Peyer's patch (tissue), 4 donors: Measurements from ENCODE around the gene MPPED2. TPM values are rescaled to one million over a fixed set of nuclear protein-coding genes. Genes with fewer than 3 reads are reported as not detected.

Experiments used
- DNase-seq, 3 donors: peaks; one replicate each; pipeline ENCODE4 v3.0.0-alpha.2; 2017 to 2019
- H3K27ac ChIP-seq, 4 donors: fragments of 200-600 bp; sonication (generic); one replicate each; pipeline ENCODE4 v1.5.1; 2016 to 2019
- H3K27me3 ChIP-seq, 2 donors: fragments of 200-600 bp; sonication (generic); one replicate each; pipeline ENCODE4 v1.5.1; 2019
- H3K36me3 ChIP-seq, 3 donors: fragments of 200-600 bp; sonication (generic); one replicate each; pipeline ENCODE4 v1.5.1; 2016 to 2019
- H3K4me1 ChIP-seq, 4 donors: fragments of 200-600 bp; sonication (generic); one replicate each; pipeline ENCODE4 v1.5.1; 2016 to 2019
- H3K4me3 ChIP-seq, 4 donors: fragments of 200-600 bp; sonication (generic); 1 replicate in 3 of 4; 2 replicates in 1 of 4; pipeline ENCODE4 v1.5.1; 2016 to 2019; ENCODE audit warnings: mild to moderate bottlenecking in 1 of 4
- H3K9me3 ChIP-seq, 4 donors: fragments of 200-600 bp; sonication (generic); one replicate each; pipeline ENCODE4 v1.5.1; 2016 to 2019; ENCODE audit warnings: mild to moderate bottlenecking in 1 of 4
- CTCF ChIP-seq, 6 experiments: fragments of 450-650 bp in 4 of 6; fragments of 200-600 bp in 2 of 6; sonication (generic) in 1 of 6; IDR thresholded peaks; one replicate each; pipeline ENCODE4 v1.5.1; 2017 to 2019; ENCODE audit warnings: antibody characterized with exemption in 6 of 6, mild to moderate bottlenecking in 3 of 6, moderate library complexity in 1 of 6
- POLR2A ChIP-seq, 2 donors: fragments of 450-650 bp; IDR thresholded peaks; one replicate each; pipeline ENCODE4 v1.5.1; 2017; ENCODE audit warnings: antibody characterized with exemption in 2 of 2, mild to moderate bottlenecking in 2 of 2, moderate library complexity in 2 of 2
- total RNA-seq, 4 donors: library from RNA; depleted of rRNA; stranded (reverse); fragments of >200 nt; gene quantifications; one replicate each; pipeline ENCODE4 v1.1.0, GENCODE V29; 2016

The MPPED2 gene
- total RNA-seq, 4 donors from 2014 or later, result 1.5 TPM; not detected in 3

- H3K4me1 ChIP-seq, result no peaks in the 10 kb centered on the region
- no peak for DNase-seq
- no peak overlapping the region for H3K27ac ChIP-seq
- H3K36me3 ChIP-seq, result no peaks in the 10 kb centered on the region
- no peaks in the 10 kb centered on the region for H3K9me3 ChIP-seq
- H3K27me3 ChIP-seq, result no peaks in the 10 kb centered on the region
- TF ChIP-seq CTCF (IDR thresholded peaks at IDR 0.05) (no peak), POLR2A (IDR thresholded peaks at IDR 0.05) (no peak)
- H3K4me3 ChIP-seq, result no peak overlapping the region
These were observed 76.8 kb downstream of the MPPED2 start for GRCh38 chr11:30509364-30509763.

GRCh38 chr11:30508594-30508993 is 77.6 kb downstream of the MPPED2 start:
- DNase-seq, result no peak
- Histone ChIP-seq H3K27ac (no peak overlapping the region), H3K27me3 (no peaks in the 10 kb centered on the region), H3K4me1 (no peaks in the 10 kb centered on the region), H3K36me3 (no peaks in the 10 kb centered on the region), H3K9me3 (no peaks in the 10 kb centered on the region), H3K4me3 (no peak overlapping the region)
- TF ChIP-seq CTCF (IDR thresholded peaks at IDR 0.05) (no peak), POLR2A (IDR thresholded peaks at IDR 0.05) (no peak)

- H3K27me3 ChIP-seq, result no peaks in the 10 kb centered on the region
- DNase-seq, result no peak
- no peak for TF ChIP-seq POLR2A (IDR thresholded peaks at IDR 0.05)
- TF ChIP-seq CTCF (IDR thresholded peaks at IDR 0.05), result no peak
- no peaks in the 10 kb centered on the region for H3K36me3 ChIP-seq
- H3K9me3 ChIP-seq, result no peaks in the 10 kb centered on the region
- no peak overlapping the region for H3K4me3 ChIP-seq
- H3K27ac ChIP-seq, result no peak overlapping the region
- H3K4me1 ChIP-seq, result no peaks in the 10 kb centered on the region
These were observed 80.5 kb downstream of the MPPED2 start for GRCh38 chr11:30505603-30506002.

GRCh38 chr11:30504468-30504867 is 81.7 kb downstream of the MPPED2 start:
- no peaks in the 10 kb centered on the region for H3K4me1 ChIP-seq
- no peak overlapping the region for H3K4me3 ChIP-seq
- TF ChIP-seq CTCF (IDR thresholded peaks at IDR 0.05) (no peak), POLR2A (IDR thresholded peaks at IDR 0.05) (no peak)
- H3K27me3 ChIP-seq, result no peaks in the 10 kb centered on the region
- H3K27ac ChIP-seq, result no peak overlapping the region
- no peak for DNase-seq
- no peaks in the 10 kb centered on the region for H3K36me3 ChIP-seq
- no peaks in the 10 kb centered on the region for H3K9me3 ChIP-seq

GRCh38 chr11:30503156-30503555 is 83.0 kb downstream of the MPPED2 start:
- TF ChIP-seq CTCF (IDR thresholded peaks at IDR 0.05) (no peak), POLR2A (IDR thresholded peaks at IDR 0.05) (no peak)

GRCh38 chr11:30502305-30502704 is 83.8 kb downstream of the MPPED2 start:
- no peak for DNase-seq
- Histone ChIP-seq H3K36me3 (no peaks in the 10 kb centered on the region), H3K27ac (no peak overlapping the region), H3K27me3 (no peaks in the 10 kb centered on the region), H3K4me1 (no peaks in the 10 kb centered on the region), H3K4me3 (no peak overlapping the region), H3K9me3 (no peaks in the 10 kb centered on the region)
- TF ChIP-seq CTCF (IDR thresholded peaks at IDR 0.05), result no peak
- TF ChIP-seq POLR2A (IDR thresholded peaks at IDR 0.05), result no peak

More at GRCh38 chr11:30503156-30503555, 83.0 kb downstream of the MPPED2 start:
- H3K4me1 ChIP-seq, result no peaks in the 10 kb centered on the region
- H3K4me3 ChIP-seq, result no peak overlapping the region
- H3K36me3 ChIP-seq, result no peaks in the 10 kb centered on the region
- H3K27me3 ChIP-seq, result no peaks in the 10 kb centered on the region
- DNase-seq, result no peak
- no peak overlapping the region for H3K27ac ChIP-seq
- H3K9me3 ChIP-seq, result no peaks in the 10 kb centered on the region
